Esophagus muscularis mucosa (tissue), 3 donors: ENCODE measurements around the gene SV2B.

Source experiments
- CTCF ChIP-seq, 3 experiments: fragments of 200-600 bp in 2 of 3; fragments of 450-650 bp in 1 of 3; sonication (generic) in 2 of 3; IDR thresholded peaks; one replicate each; pipeline ENCODE4 v1.5.1; 2017 to 2019; ENCODE audit warnings: antibody characterized with exemption in 3 of 3, mild to moderate bottlenecking in 2 of 3, moderate library complexity in 1 of 3
- POLR2A ChIP-seq: fragments of 450-650 bp; IDR thresholded peaks from one replicate; pipeline ENCODE4 v1.6.1; 2017; ENCODE audit warnings: antibody characterized with exemption, moderate library complexity, mild to moderate bottlenecking, low read depth
- POLR2AphosphoS5 ChIP-seq, 2 donors: sonication (generic); formaldehyde crosslinking; IDR thresholded peaks; one replicate each; pipeline ENCODE4 v1.6.1; 2017; ENCODE audit warnings: antibody characterized with exemption in 2 of 2

- TF ChIP-seq CTCF (IDR thresholded peaks at IDR 0.05) (no peak), POLR2A (no peak), POLR2AphosphoS5 (IDR thresholded peaks at IDR 0.05) (no peak)
These were observed 46.7 kb downstream of the SV2B start for GRCh38 chr15:91146728-91147127.
